Liver (tissue), 9 donors: Measurements from ENCODE around the gene PDC. TPM values are rescaled to one million over a fixed set of nuclear protein-coding genes. Genes with fewer than 3 reads are reported as not detected.

Source experiments
- DNase-seq: peaks from one replicate; pipeline ENCODE4 v3.0.0-alpha.2; 2017; ENCODE audit warnings: low spot score
- H3K27ac ChIP-seq, 2 donors: one replicate each; pipeline ENCODE4 v1.7.0; 2013; ENCODE audit warnings: inconsistent platforms in 2 of 2, low read length in 2 of 2, control low read depth in 1 of 2, low read depth in 1 of 2, mild to moderate bottlenecking in 1 of 2
- H3K27me3 ChIP-seq, 4 donors: one replicate each; pipeline versions ENCODE4 v1.6.1 to v1.7.0; 2013; ENCODE audit warnings: low read length in 3 of 4, inconsistent platforms in 1 of 4, mild to moderate bottlenecking in 1 of 4, moderate library complexity in 1 of 4; ENCODE audit not compliant: control insufficient read depth in 4 of 4, insufficient read depth in 4 of 4
- H3K36me3 ChIP-seq, 4 donors: one replicate each; pipeline versions ENCODE4 v1.6.1 to v1.7.0; 2013; ENCODE audit warnings: low read length in 3 of 4, mild to moderate bottlenecking in 3 of 4, low read depth in 1 of 4, moderate library complexity in 1 of 4; ENCODE audit not compliant: control insufficient read depth in 4 of 4, insufficient read depth in 3 of 4
- H3K4me1 ChIP-seq, 4 donors: one replicate each; pipeline versions ENCODE4 v1.6.1 to v1.7.0; 2013; ENCODE audit warnings: low read length in 3 of 4, mild to moderate bottlenecking in 3 of 4, moderate library complexity in 1 of 4; ENCODE audit not compliant: control insufficient read depth in 4 of 4, insufficient read depth in 4 of 4
- H3K4me3 ChIP-seq, 3 donors: one replicate each; pipeline versions ENCODE4 v1.6.1 to v1.7.0; 2013; ENCODE audit warnings: low read length in 3 of 3, control low read depth in 1 of 3, low read depth in 1 of 3, mild to moderate bottlenecking in 1 of 3
- H3K9ac ChIP-seq, 2 donors: one replicate each; pipeline ENCODE4 v1.7.0; 2013; ENCODE audit warnings: low read length in 2 of 2, mild to moderate bottlenecking in 2 of 2, moderate library complexity in 2 of 2, control low read depth in 1 of 2, low read depth in 1 of 2
- H3K9me3 ChIP-seq, 4 donors: one replicate each; pipeline versions ENCODE4 v1.6.1 to v1.7.0; 2013; ENCODE audit warnings: low read length in 3 of 4; ENCODE audit not compliant: control insufficient read depth in 4 of 4
- ATF3 ChIP-seq: IDR thresholded peaks from 2 replicates; pipeline ENCODE4 v1.6.1; 2016; ENCODE audit warnings: antibody characterized with exemption
- EGR1 ChIP-seq, 2 donors: IDR thresholded peaks; 2 replicates each; pipeline ENCODE4 v1.6.1; 2016 to 2018; ENCODE audit warnings: antibody characterized with exemption in 2 of 2, low read depth in 2 of 2
- FOXA1 ChIP-seq: IDR thresholded peaks from 2 replicates; pipeline ENCODE4 v1.6.1; 2016; ENCODE audit warnings: antibody characterized with exemption
- FOXA2 ChIP-seq: IDR thresholded peaks from 2 replicates; pipeline ENCODE4 v1.6.1; 2016; ENCODE audit warnings: antibody characterized with exemption
- GABPA ChIP-seq, 2 donors: IDR thresholded peaks in 1 of 2; conservative IDR thresholded peaks in 1 of 2; 2 replicates each; pipeline ENCODE4 v1.6.1; 2016; ENCODE audit warnings: antibody characterized with exemption in 2 of 2, mild to moderate bottlenecking in 1 of 2, moderate library complexity in 1 of 2
- HNF4A ChIP-seq, 2 donors: conservative IDR thresholded peaks; 2 replicates each; pipeline ENCODE4 v1.6.1; 2016; ENCODE audit warnings: antibody characterized with exemption in 2 of 2, mild to moderate bottlenecking in 2 of 2
- JUND ChIP-seq, 2 donors: IDR thresholded peaks; 2 replicates each; pipeline ENCODE4 v1.6.1; 2016; ENCODE audit warnings: antibody characterized with exemption in 2 of 2
- MAX ChIP-seq: IDR thresholded peaks from 2 replicates; pipeline ENCODE4 v1.6.1; 2016; ENCODE audit warnings: antibody characterized with exemption
- NR2F2 ChIP-seq: IDR thresholded peaks from 2 replicates; pipeline ENCODE4 v1.6.1; 2016; ENCODE audit warnings: antibody characterized with exemption
- RAD21 ChIP-seq, 2 donors: IDR thresholded peaks; 2 replicates each; pipeline ENCODE4 v1.6.1; 2016; ENCODE audit warnings: antibody characterized with exemption in 2 of 2, mild to moderate bottlenecking in 2 of 2
- REST ChIP-seq: IDR thresholded peaks from 2 replicates; pipeline ENCODE4 v1.6.1; 2016; ENCODE audit warnings: antibody characterized with exemption, mild to moderate bottlenecking
- RXRA ChIP-seq, 2 donors: IDR thresholded peaks; 2 replicates each; pipeline ENCODE4 v1.6.1; 2017 to 2018; ENCODE audit warnings: antibody characterized with exemption in 2 of 2, mild to moderate bottlenecking in 1 of 2
- SP1 ChIP-seq: IDR thresholded peaks from 2 replicates; pipeline ENCODE4 v1.6.1; 2018; ENCODE audit warnings: antibody characterized with exemption, mild to moderate bottlenecking
- TAF1 ChIP-seq: conservative IDR thresholded peaks from 2 replicates; pipeline ENCODE4 v1.6.1; 2016; ENCODE audit warnings: antibody characterized with exemption, mild to moderate bottlenecking
- YY1 ChIP-seq: IDR thresholded peaks from 2 replicates; pipeline ENCODE4 v1.6.1; 2016; ENCODE audit warnings: antibody characterized with exemption, mild to moderate bottlenecking
- ZBTB33 ChIP-seq: IDR thresholded peaks from 2 replicates; pipeline ENCODE4 v1.6.1; 2016; ENCODE audit warnings: antibody characterized with exemption
- WGBS: extraction: QIAGEN DNeasy Blood & Tissue Kit; methylation state at CpG from one replicate; pipeline ENCODE4 v1.1.7; 2013; 5-methylcytosine and 5-hydroxymethylcytosine counted together
- polyA plus RNA-seq, 2 donors: library from polyadenylated mRNA; stranded (reverse) in 1 of 2; unstranded in 1 of 2; fragments of 200-250 nt in 1 of 2; fragments of >200 nt in 1 of 2; fragmentation: Nextera tagmentation in 1 of 2; extraction: Ambion mirVana in 1 of 2; gene quantifications; one replicate each; pipeline versions ENCODE4 v1.2.1 to v1.2.3, GENCODE V29; 2013 to 2015
- total RNA-seq, 2 donors: library from RNA; depleted of rRNA; stranded (reverse); fragments of >200 nt; gene quantifications; one replicate each; pipeline ENCODE4 v1.2.3, GENCODE V29; 2014
- donor health status: healthy.
- donor health status: healthy.
- donor health status: healthy.
- donor health status: healthy.
- donor health status: healthy.

The PDC gene
- total and polyA plus RNA-seq, 4 donors, result 0.22 TPM; not detected in 3

GRCh38 chr1:186456729-186457255 lies 4.1 kb downstream of the PDC start (continued):
- TF ChIP-seq RXRA (IDR thresholded peaks at IDR 0.05) (no peak), JUND (IDR thresholded peaks at IDR 0.05) (no peak), HNF4A (conservative IDR thresholded peaks at IDR 0.05) (no peak), ZBTB33 (no peak), YY1 (no peak), EGR1 (IDR thresholded peaks at IDR 0.05; ENCODE audit: low read depth in 2 of 2) (no peak)

- 72% methylated on average over 3 of the region's 3 CpGs for WGBS
- TF ChIP-seq ATF3 (no peak), SP1 (no peak), MAX (no peak), TAF1 (no peak), RAD21 (IDR thresholded peaks at IDR 0.05) (no peak), REST (no peak), FOXA2 (no peak), NR2F2 (no peak)
- Histone ChIP-seq H3K9me3 (no peaks in the 10 kb centered on the region), H3K27ac (no peak overlapping the region), H3K4me3 (no peak overlapping the region), H3K27me3 (no peaks in the 10 kb centered on the region), H3K9ac (no peak overlapping the region), H3K4me1 (no peaks in the 10 kb centered on the region), H3K36me3 (no peaks in the 10 kb centered on the region)
- DNase-seq, result no peak
Measured at GRCh38 chr1:186454981-186455380, 5.9 kb downstream of the PDC start.

- Histone ChIP-seq H3K27me3 (no peaks in the 10 kb centered on the region), H3K4me3 (no peak overlapping the region), H3K9me3 (no peaks in the 10 kb centered on the region), H3K9ac (no peak overlapping the region), H3K4me1 (no peaks in the 10 kb centered on the region), H3K36me3 (no peaks in the 10 kb centered on the region), H3K27ac (no peak overlapping the region)
- no peak for DNase-seq
- 95% methylated on average over 4 of the region's 4 CpGs for WGBS
- TF ChIP-seq HNF4A (conservative IDR thresholded peaks at IDR 0.05) (no peak), ZBTB33 (no peak), REST (no peak), GABPA (IDR thresholded peaks at IDR 0.05 in 1 of 2, conservative IDR thresholded peaks at IDR 0.05 in 1 of 2) (no peak), FOXA1 (no peak), FOXA2 (no peak), YY1 (no peak), RAD21 (IDR thresholded peaks at IDR 0.05) (no peak), JUND (IDR thresholded peaks at IDR 0.05) (no peak), SP1 (no peak), RXRA (IDR thresholded peaks at IDR 0.05) (no peak), ATF3 (no peak), TAF1 (no peak), EGR1 (IDR thresholded peaks at IDR 0.05; ENCODE audit: low read depth in 2 of 2) (no peak)
Measured at GRCh38 chr1:186446152-186446551, 14.8 kb downstream of the PDC start.
